HG03432 (cell line): ENCODE data around the gene CAPN2.
A peak's percentile ranks its signal among the peaks of the same experiment; 100 is the strongest.

ENCODE experiments used
- ATAC-seq: cut with Tn5 transposase; IDR thresholded peaks from one replicate; pipeline ENCODE4 v1.9.1; 2021; ENCODE audit warnings: mild to moderate bottlenecking, moderate library complexity; ENCODE audit not compliant: unreplicated experiment

Gene CAPN2

GRCh38 chr1:223758734-223759133 is 46.4 kb downstream of the CAPN2 start:
- no peak for ATAC-seq

- no peak for ATAC-seq
Measured at GRCh38 chr1:223759273-223759672, 46.9 kb downstream of the CAPN2 start.

DNA sequence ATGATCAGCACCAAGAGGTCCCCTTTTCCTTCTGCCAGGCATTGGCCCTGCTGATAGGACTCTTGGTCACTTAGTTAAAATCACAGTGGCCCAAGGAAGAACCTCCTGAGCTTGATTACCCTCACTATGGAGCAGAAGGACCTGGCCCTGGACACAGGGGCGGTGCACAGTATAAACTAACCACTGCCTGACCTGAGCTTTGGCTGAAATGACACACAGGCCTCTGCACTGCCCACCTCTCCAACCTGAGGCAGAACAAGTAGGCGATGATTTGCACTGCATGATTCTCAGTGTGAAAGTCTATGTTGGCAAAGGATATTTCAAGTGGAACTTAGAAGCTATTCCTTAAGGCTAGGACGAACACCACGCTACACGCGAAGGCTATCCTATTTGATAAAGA is 48.5 kb downstream of the CAPN2 start:
- no peak for ATAC-seq

DNA sequence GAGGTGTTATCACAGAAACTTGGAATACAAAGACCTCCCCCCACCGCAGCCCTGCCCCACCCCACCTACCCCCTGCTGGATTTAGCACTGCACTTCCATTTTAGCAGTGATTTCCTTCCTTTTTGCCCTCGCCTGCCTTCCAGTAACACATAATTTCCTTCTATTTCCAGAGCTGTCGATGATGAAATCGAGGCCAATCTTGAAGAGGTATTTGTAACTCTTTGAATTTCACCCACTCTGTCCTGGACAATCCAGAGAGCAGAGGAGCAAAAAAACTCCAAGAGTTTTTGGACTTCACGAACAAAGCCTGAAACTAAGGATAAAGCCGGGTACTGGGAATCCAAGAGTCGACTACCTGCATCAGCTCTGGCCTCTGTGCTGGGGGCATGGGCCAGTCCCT is 49.1 kb downstream of the CAPN2 start:
- ATAC-seq, result no peak

DNA sequence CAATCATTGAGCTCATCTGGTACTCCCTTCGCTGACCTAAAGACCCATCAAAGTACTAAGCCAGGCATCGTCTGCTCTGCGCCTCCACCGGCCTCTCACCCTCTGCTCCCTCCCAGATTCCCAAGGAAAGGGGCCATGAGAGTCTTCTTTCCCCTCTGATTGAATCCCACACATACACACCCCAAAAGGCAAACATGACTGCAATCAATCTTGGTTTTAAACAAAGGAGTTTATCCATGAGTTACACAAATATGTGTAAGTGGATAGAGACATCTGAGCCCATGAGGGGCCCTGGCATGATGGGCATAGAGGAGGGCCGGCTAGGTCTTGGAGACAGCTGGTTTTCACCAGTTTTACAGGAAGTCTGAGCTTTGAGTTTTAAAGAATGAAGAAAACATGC is 50.9 kb downstream of the CAPN2 start:
- ATAC-seq, result no peak

DNA sequence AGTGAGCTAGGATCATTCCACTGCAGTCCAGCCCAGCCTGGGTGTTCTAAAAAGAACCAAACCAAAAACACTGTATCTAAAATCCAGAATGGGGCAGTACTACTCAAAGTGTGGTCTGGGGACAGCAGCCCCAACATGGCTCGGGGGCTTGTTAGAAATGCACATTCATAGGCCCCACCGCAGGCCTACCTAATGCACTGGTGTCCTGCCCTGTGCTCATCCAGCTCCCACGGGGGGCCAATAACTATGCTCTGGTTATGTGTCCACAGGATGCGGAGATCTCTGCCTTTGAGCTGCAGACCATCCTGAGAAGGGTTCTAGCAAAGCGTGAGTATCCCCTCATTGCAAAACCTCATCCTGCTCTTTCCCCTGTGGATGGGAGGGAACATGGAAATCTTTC is 51.5 kb downstream of the CAPN2 start:
- no peak for ATAC-seq

DNA sequence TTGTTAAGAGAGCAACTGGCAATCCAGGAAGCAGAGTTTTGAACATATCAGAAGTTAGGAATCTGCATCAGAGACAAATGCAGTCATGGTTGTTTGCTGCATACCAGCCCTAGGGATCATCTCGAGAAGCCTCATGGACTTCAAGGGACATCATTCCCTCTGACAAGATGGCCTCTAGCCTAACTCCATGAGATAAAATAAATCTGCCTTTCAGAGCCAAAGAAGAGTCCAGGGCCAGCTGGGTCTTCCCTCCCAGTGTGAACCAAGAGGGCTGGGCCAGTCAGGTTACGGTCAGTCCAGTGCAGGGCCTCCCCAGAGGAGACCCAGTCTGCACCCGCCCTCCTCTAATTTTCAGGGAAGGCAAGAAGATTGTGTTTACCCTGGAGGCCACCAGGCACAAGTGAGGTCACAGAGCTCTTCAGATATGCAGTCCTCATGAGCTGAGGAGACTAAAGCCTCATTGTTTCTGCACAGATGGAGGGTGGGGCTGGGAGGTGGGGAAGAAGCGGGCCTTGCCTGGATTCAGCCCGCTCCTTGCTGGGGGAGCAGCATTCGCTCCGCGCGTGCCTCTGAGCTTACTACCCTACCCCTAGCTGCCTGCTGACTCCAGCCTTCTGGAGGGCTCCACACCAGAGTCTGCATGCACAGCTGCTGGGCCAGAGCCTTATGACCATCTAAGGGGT is 52.8 kb downstream of the CAPN2 start:
- no peak for ATAC-seq

DNA sequence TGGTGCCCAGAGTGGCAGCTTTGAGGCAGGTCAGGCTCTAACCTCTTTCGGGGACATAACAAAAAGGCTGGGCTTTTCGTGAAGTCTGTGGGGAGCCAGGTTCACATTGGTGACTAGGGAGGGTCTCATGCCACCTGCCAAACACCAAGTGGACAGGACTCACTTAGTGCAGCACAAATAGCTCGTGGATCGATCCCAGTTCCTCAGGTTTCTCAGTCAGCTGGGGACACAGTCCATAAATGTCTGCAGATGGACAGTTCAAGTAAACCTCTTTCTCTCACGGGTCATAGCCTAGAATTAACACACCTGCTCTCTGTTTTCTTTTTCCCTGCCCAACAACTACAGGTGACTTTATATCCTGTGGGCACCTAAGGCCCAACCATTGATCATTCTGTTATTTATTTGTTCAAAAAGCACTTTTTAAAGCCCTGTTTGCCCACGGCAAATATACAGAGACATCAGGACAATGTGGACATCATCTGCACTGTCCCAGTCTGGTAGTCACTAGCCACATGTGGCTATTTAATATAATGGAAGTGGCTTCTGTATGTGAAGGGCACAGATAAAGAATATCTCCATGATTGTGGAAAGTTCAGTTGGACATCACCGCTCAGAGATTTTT is 53.5 kb downstream of the CAPN2 start:
- no peak for ATAC-seq

GRCh38 chr1:223770621-223771315 is 58.4 kb downstream of the CAPN2 start:
- no peak for ATAC-seq

- peak; percentile 39 for ATAC-seq
Measured at GRCh38 chr1:223771469-223771813, 59.1 kb downstream of the CAPN2 start.

GRCh38 chr1:223771814-223772770 is 59.8 kb downstream of the CAPN2 start:
- ATAC-seq, result peak; percentile 33

DNA sequence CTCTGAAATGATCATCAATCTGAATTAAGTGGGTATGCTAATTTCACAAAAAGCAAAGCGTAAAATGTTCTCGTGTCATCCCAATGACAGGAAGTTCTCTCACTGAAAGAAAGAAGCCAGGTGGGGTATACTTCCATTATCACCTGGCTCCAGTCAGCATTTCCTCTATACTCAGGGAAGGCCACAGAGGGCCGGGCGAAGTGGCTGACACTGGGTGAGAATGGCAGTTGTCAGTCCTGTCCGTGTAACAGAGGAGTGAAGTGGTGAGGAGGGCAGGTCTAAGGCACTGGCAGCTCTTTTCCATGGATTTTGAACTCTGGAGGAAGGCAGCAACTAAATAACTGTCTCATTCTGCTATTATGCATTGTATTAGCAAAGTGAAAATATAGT is 60.4 kb downstream of the CAPN2 start:
- no peak for ATAC-seq

DNA sequence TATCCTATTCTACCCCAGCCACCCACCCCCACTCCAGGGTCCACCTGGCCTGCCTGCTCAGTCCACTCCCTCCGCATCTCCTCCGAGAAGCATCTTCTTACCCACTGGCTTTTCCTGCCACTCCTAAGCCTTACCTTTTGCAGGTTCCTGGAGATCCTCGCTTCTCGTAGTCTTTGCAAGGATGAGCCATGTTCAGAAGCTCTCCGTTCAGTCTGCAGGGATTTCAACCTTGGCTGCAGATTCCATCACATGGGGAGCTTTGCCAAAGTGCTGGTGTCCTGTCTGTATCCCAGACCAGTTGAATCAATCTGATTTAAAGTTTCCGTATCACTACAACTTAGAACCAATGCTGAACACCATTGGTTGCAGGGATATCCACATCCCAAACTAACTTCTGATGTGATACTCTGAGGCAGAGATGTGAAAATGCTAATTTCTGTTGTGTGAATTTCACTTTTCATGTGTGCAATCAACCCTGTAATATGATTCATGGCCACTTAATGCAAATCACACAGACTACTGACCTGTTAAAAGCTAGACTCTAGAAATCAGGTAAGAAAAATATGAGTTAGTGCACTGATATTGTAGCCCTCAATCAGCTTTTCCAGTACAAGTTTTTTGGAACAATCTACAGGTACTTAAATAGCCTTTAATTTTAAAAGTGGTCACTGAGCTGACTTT is 61.9 kb downstream of the CAPN2 start:
- ATAC-seq, result no peak

GRCh38 chr1:223775054-223775453 is 62.7 kb downstream of the CAPN2 start:
- no peak for ATAC-seq

- ATAC-seq, result no peak
Measured at GRCh38 chr1:223775711-223776074, 63.4 kb downstream of the CAPN2 start.

DNA sequence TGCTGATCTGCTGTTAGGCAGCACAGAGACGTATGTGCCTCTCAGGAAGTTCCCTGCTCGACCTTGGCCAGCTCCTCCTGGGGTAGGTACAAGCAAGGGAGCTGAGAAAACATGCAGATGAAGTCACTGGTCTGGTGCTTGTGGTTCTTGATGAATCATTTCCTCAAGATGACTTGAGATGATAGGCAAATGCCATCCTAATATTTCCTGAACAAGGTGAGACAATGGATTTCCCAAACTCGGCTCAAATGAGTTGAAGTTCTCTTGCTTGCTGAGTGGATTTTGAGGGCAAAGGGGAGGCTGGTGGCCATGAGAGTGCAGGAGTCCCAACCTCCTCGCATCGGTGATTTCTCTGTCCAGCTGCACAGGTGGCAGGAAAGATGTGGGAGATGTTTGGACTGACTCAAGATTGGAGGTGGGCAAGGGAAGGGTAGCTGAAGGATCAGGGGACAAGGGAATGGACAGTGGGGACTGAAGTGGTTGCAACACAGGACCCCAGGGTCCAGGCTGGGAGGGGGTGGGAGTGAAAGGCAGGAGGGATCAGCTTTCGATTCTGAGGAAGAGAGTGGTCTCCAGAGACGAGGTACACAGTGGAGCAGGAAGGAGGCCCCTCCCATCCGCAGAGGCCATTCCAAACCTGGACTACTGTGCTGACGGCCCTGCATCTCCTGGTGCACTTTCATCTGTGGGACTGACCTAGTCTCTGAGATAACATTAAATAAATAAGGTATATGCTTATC is 63.9 kb downstream of the CAPN2 start:
- peak; percentile 78 for ATAC-seq

DNA sequence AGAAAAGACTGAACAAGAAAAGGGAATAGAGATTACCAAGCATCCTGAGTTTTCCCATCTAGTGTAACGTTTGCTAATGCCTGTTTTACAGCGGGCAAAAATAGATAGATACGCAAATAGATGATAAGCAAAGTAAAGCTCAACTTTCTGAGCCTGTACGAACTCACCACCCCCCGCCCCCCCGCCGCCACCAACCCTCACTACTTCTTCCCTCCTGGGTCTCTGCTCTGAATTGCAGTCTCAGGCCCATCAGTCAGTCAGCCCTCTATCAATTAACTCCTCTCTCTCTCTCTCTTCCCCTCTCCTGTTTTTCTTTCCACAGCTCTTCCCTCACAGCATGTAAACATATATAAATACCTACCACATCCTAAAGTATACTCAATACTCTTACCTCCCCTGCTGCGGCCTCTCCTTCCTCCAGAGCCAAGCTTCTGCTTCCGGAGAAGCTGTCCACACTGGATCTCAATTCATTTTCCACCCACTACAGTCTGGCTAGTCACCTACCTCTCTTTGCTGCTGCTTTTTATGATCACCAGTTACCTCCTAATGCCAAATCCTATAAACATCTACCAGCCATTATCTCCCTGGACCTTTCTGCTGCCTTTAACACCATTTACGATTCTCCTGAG is 64.6 kb downstream of the CAPN2 start:
- ATAC-seq, result no peak

- ATAC-seq, result no peak
Measured at GRCh38 chr1:223780318-223780717, 68.0 kb downstream of the CAPN2 start.

DNA sequence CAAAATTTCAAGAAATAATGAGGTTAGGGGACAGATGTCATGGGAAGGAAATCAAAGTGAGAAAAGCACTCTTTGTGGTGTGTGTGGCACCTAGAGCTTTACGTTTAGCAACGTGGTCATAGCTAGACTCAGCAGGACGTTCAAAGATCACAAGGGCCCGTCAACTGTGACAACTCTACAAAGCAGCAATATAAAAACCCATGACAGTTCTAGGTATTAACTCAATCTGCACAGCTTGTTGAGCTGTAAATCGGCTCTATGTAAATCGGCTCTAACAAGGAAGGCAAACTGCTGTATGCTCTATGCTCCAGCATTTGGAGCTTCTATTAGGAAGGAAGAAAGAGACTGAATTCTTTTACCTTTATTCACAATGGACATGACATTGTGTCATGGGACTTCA is 68.6 kb downstream of the CAPN2 start:
- ATAC-seq, result no peak

DNA sequence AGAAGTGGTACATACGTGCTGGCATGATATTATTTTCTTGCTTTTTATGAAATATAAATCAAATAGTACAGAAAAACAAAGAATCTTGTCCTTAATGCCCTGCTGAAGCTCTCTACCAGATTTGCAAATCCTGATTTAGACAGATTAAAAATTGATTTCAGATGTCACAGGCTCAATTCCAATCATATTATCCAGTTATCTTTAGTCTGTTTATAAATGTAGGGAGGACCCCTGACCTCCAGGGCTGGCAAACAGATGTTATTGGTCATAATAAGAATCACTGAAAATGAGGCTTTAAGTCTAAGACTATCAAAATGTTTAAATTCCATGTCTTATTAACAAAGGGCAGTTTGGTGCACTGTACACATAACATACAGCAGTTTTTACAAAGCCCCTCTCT is 71.3 kb downstream of the CAPN2 start:
- ATAC-seq, result no peak
